GM13977 (cell line): ENCODE results near the gene COL8A1.
"Not testable (repeated sequence)": the region's sequence is repeated elsewhere in the genome, so short reads cannot be mapped to it uniquely, and the experiment has no call there.

Source experiments
- DNase-seq: peaks from one replicate; pipeline ENCODE4 v3.0.0; 2012; ENCODE audit warnings: low spot score
- in situ Hi-C: fragments of 300-500 bp; cut with MboI; formaldehyde crosslinking; loops from one replicate; pipeline ENCODE4 v1.12.0; 2022; ENCODE audit warnings: low sequenced_read_pairs, low pct_unique_long_range_greater_than_20kb, mixed read lengths, inconsistent platforms; ENCODE audit not compliant: unreplicated experiment
- TF ChIP-seq, protein P1 (sequence below): IDR thresholded peaks from 2 replicates; pipeline ENCODE4 v1.5.1; 2012; ENCODE audit warnings: mild to moderate bottlenecking, control low read depth; ENCODE audit not compliant: insufficient read depth; ENCODE audit errors: extremely low read depth, missing control alignments

COL8A1 gene

DNA sequence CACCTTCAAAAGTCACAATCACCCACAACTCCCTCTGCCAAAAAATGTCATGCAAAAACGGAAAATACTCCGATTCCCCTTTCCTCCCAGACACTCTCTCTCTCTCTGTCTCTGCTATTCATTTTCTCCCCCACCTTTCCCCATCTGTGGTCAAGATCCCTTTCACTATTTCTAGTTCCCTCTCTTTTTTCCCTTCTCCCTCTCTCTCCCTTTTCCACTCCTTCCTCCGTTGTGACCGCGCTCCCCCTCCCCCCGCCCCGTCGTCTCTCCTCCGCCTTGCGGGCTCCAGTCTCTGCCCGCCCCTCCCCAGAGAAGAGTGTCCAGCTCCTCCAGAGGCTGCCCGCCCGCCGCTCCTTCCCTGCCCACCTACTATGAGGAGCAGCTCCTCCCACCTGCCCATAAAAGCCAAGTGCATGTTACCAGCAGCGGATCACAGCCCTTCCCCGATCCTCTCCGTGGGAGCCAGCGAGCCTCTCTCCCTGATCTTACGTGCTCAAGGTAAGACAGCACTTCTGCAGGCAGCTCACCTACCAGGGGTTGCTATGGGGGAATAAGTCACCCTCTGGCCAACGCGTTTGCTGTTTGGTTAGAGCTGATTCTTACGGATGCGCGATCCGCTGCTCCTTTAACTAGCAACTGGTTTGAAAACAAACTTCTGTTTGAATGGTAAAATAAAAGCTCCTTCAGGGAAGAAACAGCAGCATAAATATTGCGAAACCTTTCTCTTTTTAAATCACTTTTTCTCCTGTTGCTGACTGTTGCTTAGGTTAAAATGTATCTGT, at the start of gene COL8A1:
Gene COL8A1, plus strand, starts transcription at position 428 of the 782 bp plus-strand sequence. CDS start 152,089 bp downstream, outside the sequence.
- in situ Hi-C loops: no loop called here
- no peak for DNase-seq
- TF ChIP-seq, protein P1, sequence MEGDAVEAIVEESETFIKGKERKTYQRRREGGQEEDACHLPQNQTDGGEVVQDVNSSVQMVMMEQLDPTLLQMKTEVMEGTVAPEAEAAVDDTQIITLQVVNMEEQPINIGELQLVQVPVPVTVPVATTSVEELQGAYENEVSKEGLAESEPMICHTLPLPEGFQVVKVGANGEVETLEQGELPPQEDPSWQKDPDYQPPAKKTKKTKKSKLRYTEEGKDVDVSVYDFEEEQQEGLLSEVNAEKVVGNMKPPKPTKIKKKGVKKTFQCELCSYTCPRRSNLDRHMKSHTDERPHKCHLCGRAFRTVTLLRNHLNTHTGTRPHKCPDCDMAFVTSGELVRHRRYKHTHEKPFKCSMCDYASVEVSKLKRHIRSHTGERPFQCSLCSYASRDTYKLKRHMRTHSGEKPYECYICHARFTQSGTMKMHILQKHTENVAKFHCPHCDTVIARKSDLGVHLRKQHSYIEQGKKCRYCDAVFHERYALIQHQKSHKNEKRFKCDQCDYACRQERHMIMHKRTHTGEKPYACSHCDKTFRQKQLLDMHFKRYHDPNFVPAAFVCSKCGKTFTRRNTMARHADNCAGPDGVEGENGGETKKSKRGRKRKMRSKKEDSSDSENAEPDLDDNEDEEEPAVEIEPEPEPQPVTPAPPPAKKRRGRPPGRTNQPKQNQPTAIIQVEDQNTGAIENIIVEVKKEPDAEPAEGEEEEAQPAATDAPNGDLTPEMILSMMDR: no peak

DNA sequence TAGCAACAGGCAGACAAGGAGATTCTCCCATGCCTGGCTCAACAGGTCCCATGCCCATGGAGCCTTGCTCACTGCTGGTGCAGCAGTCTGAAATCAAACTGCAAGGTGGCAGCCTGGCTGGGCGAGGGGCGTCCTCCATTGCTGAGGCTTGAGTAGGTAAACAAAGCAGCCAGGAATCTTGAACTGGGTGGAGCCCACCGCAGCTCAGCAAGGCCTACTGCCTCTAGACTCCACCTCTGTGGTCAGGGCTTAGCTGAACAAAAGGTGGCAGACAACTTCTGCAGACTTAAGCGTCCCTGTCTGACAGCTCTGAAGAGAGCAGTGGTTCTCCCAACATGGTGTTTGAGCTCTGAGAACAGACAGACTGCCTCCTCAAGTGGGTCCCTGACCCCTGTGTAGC, 49.2 kb upstream of the COL8A1 start:
- in situ Hi-C loops, DNase-seq: not testable (repeated sequence)

DNA sequence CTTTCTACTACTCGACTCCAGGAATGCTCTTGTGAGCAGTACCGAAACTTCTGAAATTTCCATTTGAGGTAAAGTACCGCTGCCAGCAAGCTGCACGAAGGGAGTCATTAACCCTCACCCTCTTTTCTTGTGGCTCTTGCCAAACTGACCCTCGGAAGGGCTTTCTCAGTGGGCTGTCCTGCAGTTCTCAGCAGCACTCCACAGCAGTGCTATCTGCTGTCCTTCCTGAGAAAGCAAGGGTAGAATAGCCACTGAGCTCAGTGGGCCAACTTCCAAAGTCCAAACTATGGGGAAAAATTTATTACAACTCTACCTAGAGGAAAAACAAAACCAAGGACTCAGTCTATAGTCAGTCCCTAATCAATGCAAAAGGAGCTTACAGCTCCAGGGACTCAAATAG, 38.5 kb upstream of the COL8A1 start:
- no peak for DNase-seq
- TF ChIP-seq, protein P1: no peak
- in situ Hi-C loops: no loop called here

DNA sequence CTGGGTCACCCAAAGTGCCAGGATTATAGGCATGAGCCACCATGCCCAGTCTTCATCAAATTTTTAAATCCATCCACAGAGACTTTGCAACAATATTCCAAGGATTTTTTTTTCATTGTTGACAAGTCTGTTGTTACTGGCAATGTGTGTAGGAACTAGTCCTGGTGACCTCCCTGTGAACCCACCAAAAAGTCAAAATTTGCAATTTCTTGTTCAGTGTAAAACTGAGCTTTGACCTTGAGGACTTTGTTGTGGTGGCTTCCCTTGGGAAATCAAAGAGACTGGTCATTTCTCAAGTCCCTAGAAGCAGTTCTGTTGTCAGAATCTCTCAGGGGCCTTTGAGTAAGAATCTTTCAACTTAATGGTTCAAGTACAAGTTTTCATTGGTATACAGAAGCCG, 36.9 kb upstream of the COL8A1 start:
- TF ChIP-seq, protein P1: no peak
- no peak for DNase-seq
- in situ Hi-C loops: no loop called here

DNA sequence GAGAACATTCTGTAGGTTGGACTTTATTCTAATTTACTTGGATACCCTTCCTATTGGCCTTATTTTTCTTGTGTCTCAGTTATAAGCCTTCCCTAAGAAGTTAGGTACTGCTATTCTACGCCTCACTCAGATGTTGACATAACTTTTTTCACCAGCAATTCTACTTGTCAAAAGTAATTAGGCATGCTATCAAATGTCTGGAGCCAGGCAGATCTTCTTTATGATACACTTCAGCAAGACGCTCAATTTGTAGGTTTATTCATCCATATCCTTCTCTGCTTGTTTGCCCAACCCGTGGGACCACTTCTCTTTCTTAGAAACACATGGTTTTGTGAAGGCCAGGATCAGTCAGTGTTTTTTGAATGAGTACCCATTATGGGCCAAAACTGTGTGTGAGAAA, 36.2 kb upstream of the COL8A1 start:
- no peak for DNase-seq
- in situ Hi-C loops: no loop called here
- TF ChIP-seq, protein P1: no peak

DNA sequence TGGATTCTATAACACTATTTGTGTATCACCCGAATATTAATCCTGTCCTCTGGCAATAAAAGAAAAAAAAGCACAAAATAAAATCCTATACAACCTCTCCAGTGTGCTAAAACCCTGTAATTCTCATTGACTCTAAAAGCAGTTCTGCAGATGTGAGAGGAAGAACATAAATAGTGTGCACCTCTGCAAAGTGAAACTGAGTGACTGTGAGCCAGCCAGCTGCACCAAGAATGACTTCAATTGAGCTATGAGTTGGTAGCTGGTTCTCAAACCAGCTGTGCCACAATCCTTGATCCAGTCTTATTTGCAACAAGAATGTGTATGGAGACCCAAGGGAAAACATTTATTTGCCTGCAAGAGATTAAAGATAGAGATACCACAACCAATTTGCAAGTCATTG, 31.2 kb upstream of the COL8A1 start:
- in situ Hi-C loops: no loop called here
- DNase-seq: no peak
- TF ChIP-seq, protein P1: no peak

DNA sequence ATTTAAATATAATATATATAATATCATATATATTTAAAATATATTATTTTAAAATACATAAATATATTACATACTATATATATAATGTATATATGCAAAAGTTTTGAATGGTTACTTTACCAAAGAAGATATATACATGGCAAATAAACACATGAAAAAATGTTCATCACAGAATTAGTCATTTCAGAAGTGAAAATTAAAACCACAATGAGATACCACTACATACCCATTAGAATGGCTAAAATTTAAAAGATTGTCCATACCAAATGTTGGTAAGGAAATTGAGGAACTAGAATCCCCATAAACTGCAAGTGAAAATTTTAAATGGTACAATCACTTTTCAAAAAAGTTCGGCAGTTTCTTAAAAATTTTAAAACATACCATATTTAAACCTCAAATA, 23.6 kb upstream of the COL8A1 start:
- TF ChIP-seq, protein P1: no peak
- DNase-seq: no peak
- in situ Hi-C loops: no loop called here
